ENCODE results near the gene FOS. TPM values are rescaled to one million over a fixed set of nuclear protein-coding genes. Genes with fewer than 3 reads are reported as not detected.
"Not testable (repeated sequence)": the region's sequence is repeated elsewhere in the genome, so short reads cannot be mapped to it uniquely, and the experiment has no call there.

The FOS gene
- polyA plus RNA-seq, 6 donors from 2014 or later, result 863 to 3,933 (median 2,927) TPM

DNA sequence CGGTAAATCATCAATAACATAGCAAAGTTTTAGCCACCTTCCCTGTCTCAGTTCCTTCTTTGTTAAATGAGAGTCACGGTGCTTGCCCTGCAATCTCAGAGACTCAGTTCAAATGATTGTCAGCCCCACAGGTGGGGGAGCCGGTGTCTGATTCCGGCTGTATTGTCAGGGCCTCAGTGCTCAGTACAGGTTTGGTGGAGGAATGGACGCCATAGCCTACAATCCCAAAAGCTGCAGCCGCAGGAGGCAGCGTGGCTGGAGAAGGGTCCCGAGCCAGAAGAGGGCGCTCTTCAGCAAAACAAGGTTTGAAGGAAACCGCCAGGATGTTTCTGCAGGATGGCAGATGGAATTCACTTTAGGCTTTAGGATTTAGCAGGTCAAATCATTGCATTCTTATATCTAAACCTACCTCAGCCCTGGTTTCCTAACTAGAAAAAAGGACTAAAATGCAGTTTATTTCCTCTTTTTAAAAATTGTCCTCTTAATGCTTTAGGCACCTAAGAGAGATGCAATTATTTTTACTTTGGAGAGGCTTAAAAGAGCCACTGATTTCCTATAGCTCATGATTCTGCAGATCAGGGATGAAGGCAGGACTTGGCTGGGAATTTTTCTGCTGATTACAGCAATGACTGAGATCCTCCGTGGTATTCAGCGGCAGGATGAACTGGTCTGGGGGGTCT is 29.2 kb downstream of the FOS start:
- H3K4me1 Mint-ChIP-seq, result peaks cover 14 to 30% (median 15%) of the 10 kb centered on the region in 3 donors
- H3K36me3 Mint-ChIP-seq, result no peaks in the 10 kb centered on the region
- no peaks in the 10 kb centered on the region for H3K9me3 Mint-ChIP-seq
- ATAC-seq (ENCODE audit: low read depth in 2 of 2) (peak; percentile 71 to 77), DNase-seq (peak; percentile 58)
- peaks cover 0 to 5% (median 0%) of the 10 kb centered on the region in 3 donors for H3K27me3 Mint-ChIP-seq
- peak overlapping the region in 1 of 8 donors; percentile 25 for H3K4me3 Mint-ChIP-seq
- H3K27ac Mint-ChIP-seq, result peak overlapping the region in 3 of 6 donors; percentile 3 to 47 (median 18)

DNA sequence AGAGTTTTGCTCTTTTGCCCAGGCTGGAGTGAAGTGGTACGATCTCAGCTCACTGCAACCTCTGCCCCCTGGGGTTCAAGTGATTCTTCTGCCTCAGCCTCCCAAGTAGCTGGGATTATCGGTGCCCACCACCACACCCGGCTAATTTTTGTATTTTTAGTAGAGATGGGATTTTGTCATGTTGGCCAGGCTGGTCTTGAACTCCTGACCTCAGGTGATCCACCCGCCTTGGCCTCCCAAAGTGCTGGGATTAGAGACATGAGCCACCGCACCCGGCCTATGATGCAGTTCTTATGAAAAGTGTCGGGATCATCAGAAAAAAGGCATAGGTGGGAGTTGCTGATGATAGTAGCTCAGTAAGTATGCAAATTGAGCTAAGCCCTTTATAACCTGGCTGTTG is 30.4 kb downstream of the FOS start:
- H3K27me3 Mint-ChIP-seq; H3K4me3 Mint-ChIP-seq; DNase-seq; H3K36me3 Mint-ChIP-seq; H3K9me3 Mint-ChIP-seq; ATAC-seq (ENCODE audit: low read depth in 2 of 2): not testable (repeated sequence)
- Mint-ChIP-seq H3K27ac (peak overlapping the region in 1 of 6 donors; percentile 90), H3K4me1 (peaks cover 10 to 23% (median 10%) of the 10 kb centered on the region in 3 donors)

DNA sequence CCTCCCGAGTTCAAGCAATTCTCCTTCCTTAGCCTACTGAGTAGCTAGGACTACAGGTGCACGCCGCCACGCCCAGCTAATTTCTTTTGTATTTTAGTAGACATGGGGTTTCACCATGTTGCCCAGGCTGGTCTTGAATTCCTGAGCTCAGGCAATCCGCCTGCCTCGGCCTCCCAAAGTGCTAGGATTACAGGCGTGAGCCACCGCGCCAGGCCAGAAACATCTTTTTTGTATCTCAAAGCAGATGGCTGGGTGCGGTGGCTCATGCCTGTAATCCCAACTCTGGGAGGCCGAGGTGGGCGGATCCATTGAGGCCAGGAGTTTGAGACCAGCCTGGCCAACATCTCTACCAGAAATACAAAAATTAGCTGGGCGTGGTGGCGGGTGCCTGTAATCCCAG is 30.9 kb downstream of the FOS start:
- H3K36me3 Mint-ChIP-seq; H3K27me3 Mint-ChIP-seq; H3K27ac Mint-ChIP-seq; DNase-seq; ATAC-seq (ENCODE audit: low read depth in 2 of 2); H3K4me3 Mint-ChIP-seq; H3K9me3 Mint-ChIP-seq: not testable (repeated sequence)
- peaks cover 10 to 23% (median 10%) of the 10 kb centered on the region in 3 donors for H3K4me1 Mint-ChIP-seq

DNA sequence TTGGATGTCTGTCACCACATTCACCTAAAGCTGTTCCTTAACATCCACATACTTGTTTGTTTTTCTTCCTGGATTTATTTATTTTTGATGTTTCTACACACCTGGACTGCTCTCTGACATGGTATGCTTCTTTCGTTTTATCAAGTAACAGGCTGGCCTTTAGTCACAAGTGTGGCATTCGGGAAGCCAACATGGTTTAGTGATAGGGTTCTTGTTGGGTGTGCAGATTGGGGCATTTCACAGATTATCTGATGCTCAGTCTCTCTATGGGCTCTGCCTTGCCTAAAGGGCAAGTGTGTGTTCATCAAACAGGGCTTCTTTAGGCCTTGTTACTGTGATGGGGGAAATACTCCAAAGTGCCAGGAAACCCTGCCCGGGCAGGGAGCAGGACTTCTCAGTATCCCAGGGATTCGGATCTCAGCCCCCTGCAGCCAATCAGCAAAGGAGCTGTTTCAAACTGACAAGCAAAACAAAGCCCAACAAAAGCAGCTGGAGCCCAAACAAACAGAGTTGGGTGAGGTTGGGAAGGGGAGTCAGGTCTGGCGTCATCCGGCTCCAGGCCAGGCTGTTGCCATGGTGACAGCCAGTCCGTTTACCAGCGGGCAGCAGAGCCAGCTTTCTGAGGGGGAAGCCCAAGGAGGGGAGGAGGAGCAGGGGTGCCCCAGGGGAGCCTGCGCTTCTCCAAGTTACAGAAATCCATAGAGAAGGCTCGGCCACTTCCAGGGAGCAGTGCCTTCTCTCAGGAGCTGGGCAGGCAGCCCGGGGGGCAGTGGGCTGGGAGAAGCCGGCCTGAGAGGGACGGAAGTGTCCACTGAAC is 31.9 kb downstream of the FOS start:
- Mint-ChIP-seq H3K4me1 (peaks cover 10 to 23% (median 10%) of the 10 kb centered on the region in 3 donors), H3K9me3 (no peaks in the 10 kb centered on the region), H3K4me3 (no peak overlapping the region), H3K27me3 (peaks cover 0 to 5% (median 4%) of the 10 kb centered on the region in 3 donors), H3K27ac (no peak overlapping the region), H3K36me3 (no peaks in the 10 kb centered on the region)
- DNase-seq, result no peak
- ATAC-seq (ENCODE audit: low read depth in 2 of 2), result no peak

DNA sequence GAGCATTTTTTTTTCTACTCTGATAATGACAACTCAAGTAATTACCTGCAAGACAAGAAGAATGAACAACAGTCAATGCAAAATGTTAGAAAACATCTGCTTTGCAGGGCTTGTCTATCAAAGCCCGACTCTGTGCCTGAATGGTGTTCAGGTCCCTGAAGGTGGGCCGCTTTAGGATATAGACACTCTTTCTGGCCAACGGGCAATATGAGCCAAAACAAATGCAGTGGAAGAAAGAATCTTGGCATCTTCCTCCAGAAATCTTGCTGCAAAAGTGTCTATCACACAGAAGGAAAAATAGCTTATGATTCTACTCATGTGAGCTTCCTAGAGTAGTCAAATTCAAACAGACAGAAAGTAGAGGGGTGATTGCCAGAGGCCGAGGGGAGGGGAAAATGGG is 32.7 kb downstream of the FOS start:
- no peaks in the 10 kb centered on the region for H3K9me3 Mint-ChIP-seq
- H3K4me3 Mint-ChIP-seq, result peak overlapping the region in 1 of 8 donors; percentile 3
- peaks cover 10 to 23% (median 10%) of the 10 kb centered on the region in 3 donors for H3K4me1 Mint-ChIP-seq
- peak overlapping the region in 3 of 6 donors; percentile 2 to 62 (median 47) for H3K27ac Mint-ChIP-seq
- ATAC-seq (ENCODE audit: low read depth in 2 of 2), result no peak
- no peaks in the 10 kb centered on the region for H3K36me3 Mint-ChIP-seq
- DNase-seq, result no peak
- peaks cover 0 to 12% (median 10%) of the 10 kb centered on the region in 3 donors for H3K27me3 Mint-ChIP-seq

DNA sequence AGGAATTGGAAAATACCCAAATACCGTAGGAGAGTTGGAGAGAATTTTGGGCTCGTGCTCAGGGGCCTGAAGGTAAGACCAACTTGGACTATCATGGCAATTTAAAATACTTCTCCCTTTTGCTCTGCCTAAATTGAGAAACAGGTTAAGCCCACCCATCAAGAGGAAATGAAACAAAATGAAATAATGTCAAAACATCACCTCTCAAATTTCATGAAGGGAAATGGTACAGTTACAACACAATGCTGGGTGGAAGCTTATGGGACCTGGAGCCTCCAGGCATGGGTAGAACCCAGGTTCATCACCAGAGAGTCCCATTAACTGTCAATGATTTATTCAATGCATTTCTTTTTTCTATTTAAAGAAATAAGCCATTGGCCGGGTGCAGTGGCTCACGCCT is 33.7 kb downstream of the FOS start:
- no peak for ATAC-seq (ENCODE audit: low read depth in 2 of 2)
- no peaks in the 10 kb centered on the region for H3K36me3 Mint-ChIP-seq
- peaks cover 0 to 15% (median 12%) of the 10 kb centered on the region in 3 donors for H3K27me3 Mint-ChIP-seq
- H3K4me3 Mint-ChIP-seq, result no peak overlapping the region
- H3K9me3 Mint-ChIP-seq, result no peaks in the 10 kb centered on the region
- peak overlapping the region in 1 of 6 donors; percentile 44 for H3K27ac Mint-ChIP-seq
- DNase-seq, result no peak
- H3K4me1 Mint-ChIP-seq, result peaks cover 6 to 18% (median 7%) of the 10 kb centered on the region in 3 donors

DNA sequence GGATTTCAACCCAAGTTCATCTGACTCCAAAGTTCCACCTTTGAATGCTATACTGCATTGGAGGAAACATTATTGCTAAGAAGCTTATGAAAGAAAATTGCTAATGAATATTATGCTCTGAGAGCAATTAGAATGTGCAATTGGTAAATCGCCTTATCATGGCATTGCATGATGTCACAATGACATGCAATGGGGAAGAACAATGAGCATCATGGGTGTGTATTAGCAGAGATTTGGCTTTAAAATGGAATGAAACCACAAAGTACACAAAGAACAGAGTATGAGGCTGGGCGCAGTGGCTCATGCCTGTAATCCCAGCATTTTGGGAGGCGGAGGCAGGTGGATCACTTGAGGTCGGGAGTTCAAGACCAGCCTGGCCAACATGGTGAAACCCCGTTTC is 34.7 kb downstream of the FOS start:
- Mint-ChIP-seq H3K4me3 (no peak overlapping the region), H3K9me3 (no peaks in the 10 kb centered on the region), H3K4me1 (peaks cover 0 to 11% (median 5%) of the 10 kb centered on the region in 3 donors), H3K27ac (no peak overlapping the region), H3K36me3 (no peaks in the 10 kb centered on the region), H3K27me3 (peaks cover 0 to 20% (median 17%) of the 10 kb centered on the region in 3 donors)
- ATAC-seq (ENCODE audit: low read depth in 2 of 2) (no peak), DNase-seq (no peak)

DNA sequence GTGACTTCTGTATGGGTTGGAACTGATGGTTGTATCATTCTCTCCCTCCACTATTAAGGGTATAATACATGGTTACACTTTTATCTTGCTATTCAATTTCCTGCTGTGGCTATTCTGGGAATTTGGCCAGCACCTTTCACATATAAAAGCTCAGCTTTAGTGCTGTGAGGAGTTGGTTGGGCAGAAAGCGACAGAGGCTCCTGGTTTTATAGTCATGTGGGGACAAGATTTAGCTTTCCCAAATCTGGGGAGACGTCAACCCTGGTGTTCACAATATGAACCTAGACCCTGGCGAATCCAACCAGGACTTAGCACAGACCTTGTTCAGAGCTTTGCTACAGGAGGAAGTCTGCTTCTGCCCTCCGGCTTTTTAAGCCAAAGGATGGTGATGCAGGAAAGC is 36.5 kb downstream of the FOS start:
- peak overlapping the region in 1 of 6 donors; percentile 61 for H3K27ac Mint-ChIP-seq
- peaks cover 0 to 11% (median 5%) of the 10 kb centered on the region in 3 donors for H3K4me1 Mint-ChIP-seq
- no peaks in the 10 kb centered on the region for H3K36me3 Mint-ChIP-seq
- ATAC-seq (ENCODE audit: low read depth in 2 of 2) (no peak), DNase-seq (no peak)
- peaks cover 3 to 23% (median 17%) of the 10 kb centered on the region in 3 donors for H3K27me3 Mint-ChIP-seq
- H3K4me3 Mint-ChIP-seq, result no peak overlapping the region
- H3K9me3 Mint-ChIP-seq, result no peaks in the 10 kb centered on the region

DNA sequence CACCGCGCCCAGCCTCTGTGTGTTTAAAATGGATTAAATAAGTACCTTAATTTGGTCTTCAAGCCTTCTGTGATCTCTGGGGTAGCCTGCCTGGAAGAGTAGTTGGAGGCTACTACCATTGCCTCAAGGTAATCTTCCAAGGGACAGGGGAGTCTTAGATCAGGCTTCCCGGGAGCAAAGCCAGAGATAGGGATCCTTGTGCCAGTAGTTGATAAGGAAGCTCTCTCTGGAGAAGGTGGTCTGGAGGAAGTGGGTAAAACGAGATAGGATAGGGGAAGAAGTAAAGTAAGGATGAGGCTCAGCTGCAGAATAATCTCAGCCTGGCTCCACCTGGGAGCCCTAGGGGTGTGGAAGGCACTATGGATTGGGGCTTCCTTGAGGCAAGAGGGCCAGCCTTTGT is 38.5 kb downstream of the FOS start:
- Mint-ChIP-seq H3K36me3 (no peaks in the 10 kb centered on the region), H3K4me3 (peak overlapping the region in 1 of 8 donors; percentile 52), H3K27ac (no peak overlapping the region), H3K9me3 (no peaks in the 10 kb centered on the region), H3K27me3 (peaks cover 8 to 25% (median 17%) of the 10 kb centered on the region in 3 donors), H3K4me1 (peaks cover 0 to 3% (median 3%) of the 10 kb centered on the region in 3 donors)
- DNase-seq (no peak), ATAC-seq (ENCODE audit: low read depth in 2 of 2) (no peak)

DNA sequence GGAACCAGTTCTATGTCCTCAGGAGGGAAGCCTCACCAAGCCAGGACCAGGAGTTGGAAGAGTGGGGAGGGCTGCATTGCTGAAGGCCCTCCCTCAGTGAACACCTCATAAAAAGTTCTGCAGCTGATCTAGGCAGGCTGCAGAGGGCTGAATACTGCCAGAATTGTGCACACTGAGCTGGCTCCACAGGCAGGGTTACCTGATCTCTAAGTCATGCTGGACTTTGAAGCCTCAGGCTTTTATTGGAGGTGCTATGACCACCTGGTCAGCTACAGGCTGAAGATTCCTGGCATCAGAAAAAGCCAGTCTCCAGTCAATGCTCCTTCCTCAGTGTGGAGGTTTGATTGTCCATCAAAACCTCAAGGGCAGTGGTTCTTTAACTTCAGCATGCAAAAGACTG is 39.7 kb downstream of the FOS start:
- Mint-ChIP-seq H3K27me3 (peaks cover 8 to 30% (median 19%) of the 10 kb centered on the region in 3 donors), H3K4me3 (no peak overlapping the region), H3K9me3 (no peaks in the 10 kb centered on the region), H3K4me1 (no peaks in the 10 kb centered on the region), H3K27ac (no peak overlapping the region), H3K36me3 (no peaks in the 10 kb centered on the region)
- no peak for ATAC-seq (ENCODE audit: low read depth in 2 of 2)
- DNase-seq, result no peak

DNA sequence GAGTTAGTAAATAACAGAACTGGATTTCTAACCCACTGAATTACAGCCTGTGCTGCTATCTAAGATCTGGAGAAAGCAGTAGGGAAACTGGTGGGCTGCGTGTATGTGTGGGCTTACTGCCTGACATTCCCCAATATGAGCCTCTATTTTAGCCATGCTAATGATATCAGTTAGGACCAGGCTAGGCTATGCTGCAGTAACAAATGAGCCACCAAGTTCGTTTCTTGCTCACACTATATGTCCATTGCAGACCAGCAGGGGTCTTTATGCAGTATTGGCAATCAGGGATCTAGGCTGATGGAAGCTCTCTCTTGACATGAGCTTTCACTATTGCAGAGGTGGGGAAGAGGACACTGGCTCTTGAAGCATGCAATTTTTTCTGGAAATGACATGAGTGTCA is 40.4 kb downstream of the FOS start:
- Mint-ChIP-seq H3K4me1 (no peaks in the 10 kb centered on the region), H3K36me3 (no peaks in the 10 kb centered on the region), H3K9me3 (no peaks in the 10 kb centered on the region), H3K4me3 (no peak overlapping the region), H3K27me3 (peaks cover 8 to 34% (median 22%) of the 10 kb centered on the region in 3 donors), H3K27ac (no peak overlapping the region)
- DNase-seq (no peak), ATAC-seq (ENCODE audit: low read depth in 2 of 2) (no peak)

DNA sequence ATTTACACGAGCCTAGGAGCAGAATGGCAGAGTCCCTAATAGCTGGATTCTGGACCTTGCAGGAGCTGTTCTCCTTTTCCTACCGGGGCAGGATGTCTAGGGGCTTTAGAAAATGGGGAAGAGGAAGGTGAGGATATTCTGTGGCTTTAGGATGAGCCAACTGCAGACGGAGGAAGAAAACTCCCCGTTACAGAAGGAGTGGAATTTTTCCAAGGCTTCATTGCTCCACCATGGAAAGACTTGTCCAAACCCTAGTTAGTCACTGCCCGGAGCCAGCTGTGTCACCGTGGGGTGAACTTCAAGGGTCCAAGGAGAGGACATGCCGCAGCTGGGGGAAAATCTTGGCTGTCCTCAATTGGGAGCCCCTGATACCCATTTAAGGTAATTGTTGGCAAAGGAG is 41.6 kb downstream of the FOS start:
- no peak for ATAC-seq (ENCODE audit: low read depth in 2 of 2)
- Mint-ChIP-seq H3K27ac (no peak overlapping the region), H3K4me1 (no peaks in the 10 kb centered on the region), H3K4me3 (no peak overlapping the region), H3K27me3 (peaks cover 8 to 32% (median 21%) of the 10 kb centered on the region in 3 donors), H3K36me3 (no peaks in the 10 kb centered on the region), H3K9me3 (no peaks in the 10 kb centered on the region)
- DNase-seq, result no peak

DNA sequence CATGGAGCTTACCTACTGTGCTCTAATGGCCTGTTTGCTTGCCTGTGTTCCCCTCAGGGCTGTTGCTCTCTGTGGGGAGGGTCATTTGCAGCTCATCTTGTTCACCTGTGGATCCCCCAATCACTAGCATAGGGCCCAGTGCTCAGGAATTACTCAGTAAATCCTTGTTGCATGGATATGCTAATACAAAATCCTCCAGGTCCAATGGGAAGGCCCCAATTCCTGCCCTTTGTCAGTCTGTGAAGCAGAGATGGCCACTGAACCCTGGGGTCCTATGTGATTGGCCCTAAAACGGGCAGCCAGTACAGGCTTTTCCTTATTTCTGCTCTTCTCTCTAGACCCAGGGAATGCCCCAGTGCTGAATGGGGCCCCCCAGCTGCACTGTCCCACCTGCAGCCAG is 44.1 kb downstream of the FOS start:
- no peaks in the 10 kb centered on the region for H3K4me1 Mint-ChIP-seq
- H3K27ac Mint-ChIP-seq, result no peak overlapping the region
- H3K4me3 Mint-ChIP-seq, result no peak overlapping the region
- no peaks in the 10 kb centered on the region for H3K9me3 Mint-ChIP-seq
- DNase-seq, result no peak
- ATAC-seq (ENCODE audit: low read depth in 2 of 2), result no peak
- H3K27me3 Mint-ChIP-seq, result peaks cover 5 to 19% (median 8%) of the 10 kb centered on the region in 3 donors
- no peaks in the 10 kb centered on the region for H3K36me3 Mint-ChIP-seq

DNA sequence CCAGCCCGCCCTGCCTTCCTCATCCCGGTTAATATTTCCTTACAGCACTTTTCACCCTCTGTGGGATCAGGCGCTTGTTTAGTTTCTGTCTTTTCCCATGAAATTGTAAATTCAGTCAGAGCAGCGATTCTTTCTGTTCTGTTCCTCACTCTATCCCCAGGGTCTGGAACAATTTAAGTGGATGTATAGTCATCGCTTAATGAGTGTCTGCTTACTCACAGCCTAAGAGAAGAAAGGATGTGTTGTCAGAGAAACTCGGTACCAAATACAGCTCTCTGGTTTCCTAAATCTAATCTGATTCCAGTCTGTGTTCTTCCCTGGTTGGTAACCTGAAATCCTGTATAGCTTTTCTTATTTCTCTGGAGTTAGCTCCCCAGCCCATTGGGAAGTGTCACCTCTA is 44.9 kb downstream of the FOS start:
- DNase-seq (no peak), ATAC-seq (ENCODE audit: low read depth in 2 of 2) (no peak)
- H3K4me1 Mint-ChIP-seq, result no peaks in the 10 kb centered on the region
- no peaks in the 10 kb centered on the region for H3K9me3 Mint-ChIP-seq
- no peak overlapping the region for H3K4me3 Mint-ChIP-seq
- H3K27ac Mint-ChIP-seq, result peak overlapping the region in 1 of 6 donors; percentile 16
- H3K36me3 Mint-ChIP-seq, result no peaks in the 10 kb centered on the region
- H3K27me3 Mint-ChIP-seq, result peaks cover 5 to 14% (median 10%) of the 10 kb centered on the region in 3 donors

Measured in naive B cell (primary cell).